Measurements from ENCODE around the gene MASP1. TPM values are rescaled to one million over a fixed set of nuclear protein-coding genes. Genes with fewer than 3 reads are reported as not detected.
A peak's percentile ranks its signal among the peaks of the same experiment; 100 is the strongest.

MASP1 gene
- total RNA-seq, 1 experiment from 2014 or later = 1.0 TPM

GRCh38 chr3:187259171-187259570 is 32.4 kb downstream of the MASP1 start:
- no peak overlapping the region for H3K27ac Mint-ChIP-seq
- Histone ChIP-seq H3K27ac (ENCODE audit: insufficient read length, low read depth, low read length) (no peak overlapping the region), H3K23me2 (ENCODE audit: insufficient read length, low read depth, low read length, poor library complexity, severe bottlenecking) (no peaks in the 10 kb centered on the region), H2AFZ (ENCODE audit: low read length) (no peak overlapping the region), H4K91ac (ENCODE audit: insufficient read length, low read depth, low read length) (no peak overlapping the region), H2BK12ac (ENCODE audit: insufficient read length, low read depth, low read length) (no peak overlapping the region), H3K14ac (ENCODE audit: insufficient read depth, low read length) (no peak overlapping the region), H2BK120ac (ENCODE audit: low read depth, low read length, poor library complexity, severe bottlenecking) (no peak overlapping the region), H2BK15ac (ENCODE audit: low read depth, low read length) (no peak overlapping the region), H3K56ac (ENCODE audit: insufficient read length, low read depth, low read length) (no peak overlapping the region), H3K4me1 (ENCODE audit: insufficient read depth, low read length) (no peaks in the 10 kb centered on the region), H2BK20ac (ENCODE audit: low read depth, low read length, poor library complexity, severe bottlenecking) (no peak overlapping the region), H3T11ph (ENCODE audit: low read length) (no peak overlapping the region), H3K4ac (ENCODE audit: low read depth, low read length) (no peak overlapping the region), H3K9ac (ENCODE audit: extremely low read depth, insufficient read length, low read length) (no peak overlapping the region), H3K27me3 (ENCODE audit: insufficient read depth, low read length) (no peaks in the 10 kb centered on the region), H3K23ac (ENCODE audit: insufficient read length, low read depth, low read length) (no peak overlapping the region), H4K5ac (ENCODE audit: insufficient read length, low read depth, low read length) (no peak overlapping the region), H3K79me2 (ENCODE audit: insufficient read depth, low read length) (no peaks in the 10 kb centered on the region), H3K79me1 (ENCODE audit: insufficient read depth, low read depth, low read length, poor library complexity, severe bottlenecking) (no peaks in the 10 kb centered on the region), H2AK5ac (ENCODE audit: insufficient read length, low read length) (no peak overlapping the region), H4K8ac (replicated peaks; ENCODE audit: insufficient read length, low read depth, low read length) (no peak overlapping the region), H4K20me1 (ENCODE audit: control insufficient read depth, insufficient read depth, insufficient read length) (no peaks in the 10 kb centered on the region), H2BK5ac (ENCODE audit: insufficient read length, low read length) (no peak overlapping the region), H3K18ac (ENCODE audit: insufficient read length, low read depth, low read length) (no peak overlapping the region), H3K9me3 (ENCODE audit: control insufficient read depth, low read depth, low read length) (no peaks in the 10 kb centered on the region), H3K4me2 (ENCODE audit: insufficient read depth, insufficient read length, low read length) (no peak overlapping the region)
- no peak for DNase-seq
- WGBS (ENCODE audit: extremely low coverage, insufficient read length, low lambda C conversion rate) = no CpG with 5 or more reads among the region's 2 CpGs
- no peaks in the 10 kb centered on the region for H3K9me3 Mint-ChIP-seq
- no peaks in the 10 kb centered on the region for H3K36me3 Mint-ChIP-seq (ENCODE audit: insufficient read depth in 1 of 3, low read depth in 3 of 3)
- TF ChIP-seq, protein P1, sequence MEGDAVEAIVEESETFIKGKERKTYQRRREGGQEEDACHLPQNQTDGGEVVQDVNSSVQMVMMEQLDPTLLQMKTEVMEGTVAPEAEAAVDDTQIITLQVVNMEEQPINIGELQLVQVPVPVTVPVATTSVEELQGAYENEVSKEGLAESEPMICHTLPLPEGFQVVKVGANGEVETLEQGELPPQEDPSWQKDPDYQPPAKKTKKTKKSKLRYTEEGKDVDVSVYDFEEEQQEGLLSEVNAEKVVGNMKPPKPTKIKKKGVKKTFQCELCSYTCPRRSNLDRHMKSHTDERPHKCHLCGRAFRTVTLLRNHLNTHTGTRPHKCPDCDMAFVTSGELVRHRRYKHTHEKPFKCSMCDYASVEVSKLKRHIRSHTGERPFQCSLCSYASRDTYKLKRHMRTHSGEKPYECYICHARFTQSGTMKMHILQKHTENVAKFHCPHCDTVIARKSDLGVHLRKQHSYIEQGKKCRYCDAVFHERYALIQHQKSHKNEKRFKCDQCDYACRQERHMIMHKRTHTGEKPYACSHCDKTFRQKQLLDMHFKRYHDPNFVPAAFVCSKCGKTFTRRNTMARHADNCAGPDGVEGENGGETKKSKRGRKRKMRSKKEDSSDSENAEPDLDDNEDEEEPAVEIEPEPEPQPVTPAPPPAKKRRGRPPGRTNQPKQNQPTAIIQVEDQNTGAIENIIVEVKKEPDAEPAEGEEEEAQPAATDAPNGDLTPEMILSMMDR (conservative IDR thresholded peaks at IDR 0.05) = peak; percentile 53; the same call in 2 of the 3 replicates
- no peaks in the 10 kb centered on the region for H3K27me3 Mint-ChIP-seq (ENCODE audit: low read depth)
- H3K4me3 Mint-ChIP-seq = no peak overlapping the region
- peaks cover 15 to 21% of the 10 kb centered on the region in 2 experiments for H3K4me1 Mint-ChIP-seq

Data from H9 (cell line).